ENCODE measurements around the gene EXOC4. TPM values are rescaled to one million over a fixed set of nuclear protein-coding genes. Genes with fewer than 3 reads are reported as not detected.

The EXOC4 gene
- total RNA-seq, 1 experiment from 2014 or later, result 75.8 TPM

DNA sequence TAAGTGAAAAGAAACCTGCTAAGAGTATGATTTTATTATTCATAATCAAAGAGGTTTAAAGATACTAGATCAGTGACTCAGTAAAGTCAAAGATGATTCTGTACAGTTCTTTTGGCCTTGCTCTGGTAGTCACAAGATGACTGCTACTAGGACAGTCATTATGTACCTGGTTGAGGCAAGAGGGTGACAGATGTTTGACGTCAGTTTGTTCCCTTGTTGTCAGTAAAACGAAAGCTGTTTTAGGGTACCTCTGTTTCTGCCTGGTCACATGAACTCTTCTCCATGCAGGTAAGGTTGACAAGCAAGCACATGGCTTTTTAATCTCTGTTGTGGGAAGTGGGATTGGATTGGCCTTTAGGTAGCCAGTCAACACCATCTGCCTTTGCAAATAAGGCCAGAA lies 308.0 kb downstream of the EXOC4 start:
- Histone ChIP-seq H3K4me1 (ENCODE audit: insufficient read depth, low read length) (no peaks in the 10 kb centered on the region), H4K20me1 (ENCODE audit: control insufficient read depth, insufficient read depth, insufficient read length) (no peaks in the 10 kb centered on the region), H3K27ac (ENCODE audit: insufficient read length, low read depth, low read length) (no peak overlapping the region), H3K18ac (ENCODE audit: insufficient read length, low read depth, low read length) (no peak overlapping the region), H3K56ac (ENCODE audit: insufficient read length, low read depth, low read length) (no peak overlapping the region), H3K23ac (ENCODE audit: insufficient read length, low read depth, low read length) (no peak overlapping the region), H3K23me2 (ENCODE audit: insufficient read length, low read depth, low read length, poor library complexity, severe bottlenecking) (no peaks in the 10 kb centered on the region), H2BK15ac (ENCODE audit: low read depth, low read length) (no peak overlapping the region), H3K79me2 (ENCODE audit: insufficient read depth, low read length) (no peaks in the 10 kb centered on the region), H3K79me1 (ENCODE audit: insufficient read depth, low read depth, low read length, poor library complexity, severe bottlenecking) (no peaks in the 10 kb centered on the region), H3K9ac (ENCODE audit: extremely low read depth, insufficient read length, low read length) (no peak overlapping the region), H3K4me2 (ENCODE audit: insufficient read depth, insufficient read length, low read length) (no peak overlapping the region), H3K4ac (ENCODE audit: low read depth, low read length) (no peak overlapping the region), H4K5ac (ENCODE audit: insufficient read length, low read depth, low read length) (no peak overlapping the region), H2AK5ac (ENCODE audit: insufficient read length, low read length) (no peak overlapping the region), H3K27me3 (ENCODE audit: insufficient read depth, low read length) (no peaks in the 10 kb centered on the region), H4K8ac (replicated peaks; ENCODE audit: insufficient read length, low read depth, low read length) (no peak overlapping the region), H3K9me3 (ENCODE audit: control insufficient read depth, low read depth, low read length) (no peaks in the 10 kb centered on the region), H3K14ac (ENCODE audit: insufficient read depth, low read length) (no peak overlapping the region), H2BK12ac (ENCODE audit: insufficient read length, low read depth, low read length) (no peak overlapping the region), H3T11ph (ENCODE audit: low read length) (no peak overlapping the region), H2BK20ac (ENCODE audit: low read depth, low read length, poor library complexity, severe bottlenecking) (no peak overlapping the region), H4K91ac (ENCODE audit: insufficient read length, low read depth, low read length) (no peak overlapping the region), H2BK5ac (ENCODE audit: insufficient read length, low read length) (no peak overlapping the region), H2BK120ac (ENCODE audit: low read depth, low read length, poor library complexity, severe bottlenecking) (no peak overlapping the region), H2AFZ (ENCODE audit: low read length) (no peak overlapping the region)
- no CpG with 5 or more reads among the region's 2 CpGs for WGBS (ENCODE audit: extremely low coverage, insufficient read length, low lambda C conversion rate)
- no peak overlapping the region for H3K4me3 Mint-ChIP-seq
- no peaks in the 10 kb centered on the region for H3K27me3 Mint-ChIP-seq (ENCODE audit: low read depth)
- no peak overlapping the region for H3K27ac Mint-ChIP-seq
- TF ChIP-seq, protein P1, sequence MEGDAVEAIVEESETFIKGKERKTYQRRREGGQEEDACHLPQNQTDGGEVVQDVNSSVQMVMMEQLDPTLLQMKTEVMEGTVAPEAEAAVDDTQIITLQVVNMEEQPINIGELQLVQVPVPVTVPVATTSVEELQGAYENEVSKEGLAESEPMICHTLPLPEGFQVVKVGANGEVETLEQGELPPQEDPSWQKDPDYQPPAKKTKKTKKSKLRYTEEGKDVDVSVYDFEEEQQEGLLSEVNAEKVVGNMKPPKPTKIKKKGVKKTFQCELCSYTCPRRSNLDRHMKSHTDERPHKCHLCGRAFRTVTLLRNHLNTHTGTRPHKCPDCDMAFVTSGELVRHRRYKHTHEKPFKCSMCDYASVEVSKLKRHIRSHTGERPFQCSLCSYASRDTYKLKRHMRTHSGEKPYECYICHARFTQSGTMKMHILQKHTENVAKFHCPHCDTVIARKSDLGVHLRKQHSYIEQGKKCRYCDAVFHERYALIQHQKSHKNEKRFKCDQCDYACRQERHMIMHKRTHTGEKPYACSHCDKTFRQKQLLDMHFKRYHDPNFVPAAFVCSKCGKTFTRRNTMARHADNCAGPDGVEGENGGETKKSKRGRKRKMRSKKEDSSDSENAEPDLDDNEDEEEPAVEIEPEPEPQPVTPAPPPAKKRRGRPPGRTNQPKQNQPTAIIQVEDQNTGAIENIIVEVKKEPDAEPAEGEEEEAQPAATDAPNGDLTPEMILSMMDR (conservative IDR thresholded peaks at IDR 0.05), result no peak
- H3K36me3 Mint-ChIP-seq (ENCODE audit: insufficient read depth in 1 of 3, low read depth in 3 of 3), result no peaks in the 10 kb centered on the region
- no peaks in the 10 kb centered on the region for H3K9me3 Mint-ChIP-seq
- DNase-seq, result no peak
- peaks cover 0 to 3% of the 10 kb centered on the region in 2 experiments; a peak in 1 of 4 replicates for H3K4me1 Mint-ChIP-seq
